ENCODE results near the gene ELFN2.

Gene ELFN2

GRCh38 chr22:37379722-37380121 lies 47.6 kb downstream of the ELFN2 start:
- DNase-seq, result no peak

GRCh38 chr22:37379085-37379484 lies 48.2 kb downstream of the ELFN2 start:
- DNase-seq, result no peak

GRCh38 chr22:37378642-37379058 lies 48.6 kb downstream of the ELFN2 start:
- no peak for DNase-seq

- no peak for DNase-seq
Observed at GRCh38 chr22:37377927-37378326, 49.4 kb downstream of the ELFN2 start.

- DNase-seq, result no peak
Observed at GRCh38 chr22:37377138-37377537, 50.1 kb downstream of the ELFN2 start.

GRCh38 chr22:37376643-37377042 lies 50.6 kb downstream of the ELFN2 start:
- DNase-seq, result no peak

GRCh38 chr22:37375801-37376200 lies 51.5 kb downstream of the ELFN2 start:
- no peak for DNase-seq

- DNase-seq, result no peak
Observed at GRCh38 chr22:37374571-37374970, 52.7 kb downstream of the ELFN2 start.

- no peak for DNase-seq
Observed at GRCh38 chr22:37373451-37373850, 53.8 kb downstream of the ELFN2 start.

GRCh38 chr22:37371911-37372310 lies 55.4 kb downstream of the ELFN2 start:
- DNase-seq, result no peak

GRCh38 chr22:37371491-37371890 lies 55.8 kb downstream of the ELFN2 start:
- no peak for DNase-seq

GRCh38 chr22:37370306-37370979 lies 56.8 kb downstream of the ELFN2 start:
- peak; percentile 75 for DNase-seq

- DNase-seq, result no peak
Observed at GRCh38 chr22:37369483-37369882, 57.8 kb downstream of the ELFN2 start.

GRCh38 chr22:37368058-37368457 lies 59.2 kb downstream of the ELFN2 start:
- no peak for DNase-seq

- DNase-seq, result no peak
Observed at GRCh38 chr22:37366601-37367000, 60.7 kb downstream of the ELFN2 start.

GRCh38 chr22:37365950-37366349 lies 61.3 kb downstream of the ELFN2 start:
- peak; percentile 5 to 23 for DNase-seq

GRCh38 chr22:37363261-37363992 lies 63.9 kb downstream of the ELFN2 start:
- no peak for DNase-seq

GRCh38 chr22:37362621-37363020 lies 64.7 kb downstream of the ELFN2 start:
- no peak for DNase-seq

- DNase-seq, result no peak
Observed at GRCh38 chr22:37358917-37359316, 68.4 kb downstream of the ELFN2 start.

- DNase-seq, result no peak
Observed at GRCh38 chr22:37358386-37358785, 68.9 kb downstream of the ELFN2 start.

- DNase-seq, result peak; percentile 36 to 40
Observed at GRCh38 chr22:37357446-37358075, 69.7 kb downstream of the ELFN2 start.

- DNase-seq, result no peak
Observed at GRCh38 chr22:37356922-37357321, 70.4 kb downstream of the ELFN2 start.

- no peak for DNase-seq
Observed at GRCh38 chr22:37355174-37355573, 72.1 kb downstream of the ELFN2 start.

GRCh38 chr22:37354670-37355069 lies 72.6 kb downstream of the ELFN2 start:
- no peak for DNase-seq

Data from inflammatory macrophage treated with lipopolysaccharide for 1 hour (primary cell).